PC-9 (cell line): Measurements from ENCODE around the gene RAMACL. TPM values are rescaled to one million over a fixed set of nuclear protein-coding genes. Genes with fewer than 3 reads are reported as not detected.

Experiments used
- BruUV-seq: library from RNA; stranded (reverse); fragments of 400-500 nt; replicated peaks from 2 replicates; lab custom pipeline; 2021; lab: Mats Ljungman, UMichigan
- CTCF ChIA-PET: fragments of 300-600 bp; sonication (Branson Sonifier 250); formaldehyde crosslinking; loops from one replicate; lab custom pipeline; 2022; ENCODE audit warnings: antibody characterized with exemption; lab: Charles Lee
- POLR2A ChIA-PET: fragments of 300-600 bp; sonication (Branson Sonifier 250); formaldehyde crosslinking; loops from one replicate; lab custom pipeline; 2022; ENCODE audit warnings: antibody characterized with exemption; ENCODE audit not compliant: unreplicated experiment; lab: Charles Lee
- DNase-seq, 2 experiments: peaks; one replicate each; pipeline versions ENCODE4 v3.0.0 to v3.0.0-alpha.2; 2015 to 2022; ENCODE audit warnings: mixed read lengths in 1 of 2
- H2AFZ ChIP-seq: fragments of 200-600 bp; sonication (generic); 2 replicates; pipeline ENCODE4 v1.8.1; 2017; ENCODE audit warnings: antibody characterized with exemption
- H3F3A ChIP-seq: fragments of 200-600 bp; sonication (generic); 2 replicates; pipeline ENCODE4 v1.8.1; 2017; ENCODE audit warnings: antibody characterized with exemption, mild to moderate bottlenecking, low read depth; ENCODE audit not compliant: insufficient read depth
- H3K27ac ChIP-seq: fragments of 200-600 bp; sonication (generic); 2 replicates; pipeline ENCODE4 v1.6.1; 2016; ENCODE audit warnings: mixed run types
- H3K27me3 ChIP-seq: fragments of 200-600 bp; sonication (generic); 2 replicates; pipeline ENCODE4 v1.6.1; 2016; ENCODE audit warnings: low read depth, mixed run types; ENCODE audit not compliant: insufficient read depth
- H3K36me3 ChIP-seq: fragments of 200-600 bp; sonication (generic); 2 replicates; pipeline ENCODE4 v1.6.1; 2016; ENCODE audit warnings: low read depth, mixed run types
- H3K4me1 ChIP-seq: fragments of 200-600 bp; sonication (generic); replicated peaks from 2 replicates; pipeline ENCODE4 v1.6.1; 2016; ENCODE audit warnings: mixed run types; ENCODE audit not compliant: insufficient read depth
- H3K4me2 ChIP-seq: fragments of 200-600 bp; sonication (generic); 2 replicates; pipeline ENCODE4 v1.6.1; 2017; ENCODE audit warnings: mixed run types
- H3K4me3 ChIP-seq: fragments of 200-600 bp; sonication (generic); 2 replicates; pipeline ENCODE4 v1.6.1; 2016; ENCODE audit warnings: mixed run types
- H3K79me2 ChIP-seq: fragments of 200-600 bp; sonication (generic); 2 replicates; pipeline ENCODE4 v1.6.1; 2017; ENCODE audit warnings: low read depth, mixed run types
- H3K9me2 ChIP-seq: fragments of 200-600 bp; sonication (generic); 2 replicates; pipeline ENCODE4 v1.8.1; 2017; ENCODE audit warnings: mild to moderate bottlenecking; ENCODE audit not compliant: insufficient read depth
- H3K9me3 ChIP-seq: fragments of 200-600 bp; sonication (generic); 2 replicates; pipeline ENCODE4 v1.8.1; 2016; ENCODE audit warnings: low read depth; ENCODE audit not compliant: insufficient read depth
- H4K20me1 ChIP-seq: fragments of 200-600 bp; sonication (generic); 2 replicates; pipeline ENCODE4 v1.8.1; 2017; ENCODE audit not compliant: insufficient read depth
- EZH2 ChIP-seq: fragments of 200-600 bp; sonication (generic); IDR thresholded peaks from 2 replicates; pipeline ENCODE4 v1.8.0; 2017; ENCODE audit warnings: antibody characterized with exemption, low read depth
- intact Hi-C: fragments of 100-400 bp; cut with micrococcal nuclease; formaldehyde crosslinking; loops from one replicate; pipeline ENCODE4 v1.10.0; 2022; ENCODE audit not compliant: unreplicated experiment
- total RNA-seq: library from RNA; stranded (reverse); gene quantifications from 2 replicates; pipeline ENCODE4 v1.2.3, GENCODE V29; 2021
- TF ChIP-seq, protein P1 (sequence below): fragments of 200-600 bp; sonication (generic); conservative IDR thresholded peaks from 2 replicates; pipeline ENCODE4 v1.6.1; 2017; ENCODE audit warnings: mixed run types, antibody characterized with exemption, mild to moderate bottlenecking, moderate library complexity

RAMACL gene
- total RNA-seq, 1 experiment from 2014 or later, result 0.52 TPM

DNA sequence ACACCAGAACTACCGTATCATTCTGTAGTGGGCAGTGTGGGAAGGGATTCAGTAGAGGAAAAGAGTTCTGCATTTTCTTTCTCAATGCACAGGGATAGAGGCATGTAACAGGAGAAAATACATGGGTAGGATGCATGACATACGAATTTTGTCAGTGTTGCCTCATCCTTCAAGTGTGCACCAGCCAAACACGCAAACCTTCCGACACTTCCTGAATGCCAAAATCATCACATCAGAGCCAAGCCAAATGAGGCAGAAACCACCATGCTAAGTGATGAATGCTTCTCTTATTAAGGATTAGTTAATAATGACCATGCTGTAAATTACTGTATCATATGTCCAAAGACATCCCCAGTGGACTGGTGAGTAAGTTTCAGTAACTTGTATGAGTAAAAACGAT is 27.3 kb downstream of the RAMACL start:
- Histone ChIP-seq H3K27me3 (no peaks in the 10 kb centered on the region), H3K4me3 (no peak overlapping the region), H3K79me2 (peaks cover 7% of the 10 kb centered on the region; the same call in 1 of the 2 replicates), H4K20me1 (no peaks in the 10 kb centered on the region), H3K4me1 (peaks cover 34% of the 10 kb centered on the region), H3K27ac (no peak overlapping the region), H3K4me2 (no peak overlapping the region), H2AFZ (no peak overlapping the region), H3F3A (peaks cover 26% of the 10 kb centered on the region), H3K9me3 (no peaks in the 10 kb centered on the region), H3K9me2 (no peaks in the 10 kb centered on the region), H3K36me3 (no peaks in the 10 kb centered on the region)
- TF ChIP-seq, protein P1, sequence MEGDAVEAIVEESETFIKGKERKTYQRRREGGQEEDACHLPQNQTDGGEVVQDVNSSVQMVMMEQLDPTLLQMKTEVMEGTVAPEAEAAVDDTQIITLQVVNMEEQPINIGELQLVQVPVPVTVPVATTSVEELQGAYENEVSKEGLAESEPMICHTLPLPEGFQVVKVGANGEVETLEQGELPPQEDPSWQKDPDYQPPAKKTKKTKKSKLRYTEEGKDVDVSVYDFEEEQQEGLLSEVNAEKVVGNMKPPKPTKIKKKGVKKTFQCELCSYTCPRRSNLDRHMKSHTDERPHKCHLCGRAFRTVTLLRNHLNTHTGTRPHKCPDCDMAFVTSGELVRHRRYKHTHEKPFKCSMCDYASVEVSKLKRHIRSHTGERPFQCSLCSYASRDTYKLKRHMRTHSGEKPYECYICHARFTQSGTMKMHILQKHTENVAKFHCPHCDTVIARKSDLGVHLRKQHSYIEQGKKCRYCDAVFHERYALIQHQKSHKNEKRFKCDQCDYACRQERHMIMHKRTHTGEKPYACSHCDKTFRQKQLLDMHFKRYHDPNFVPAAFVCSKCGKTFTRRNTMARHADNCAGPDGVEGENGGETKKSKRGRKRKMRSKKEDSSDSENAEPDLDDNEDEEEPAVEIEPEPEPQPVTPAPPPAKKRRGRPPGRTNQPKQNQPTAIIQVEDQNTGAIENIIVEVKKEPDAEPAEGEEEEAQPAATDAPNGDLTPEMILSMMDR, result no peak
- no peak for TF ChIP-seq EZH2
- ChIA-PET CTCF (no interaction called here), POLR2A (no interaction called here)
- no TSS peak for BruUV-seq
- DNase-seq, result no peak
- intact Hi-C loops, result no loop called here

DNA sequence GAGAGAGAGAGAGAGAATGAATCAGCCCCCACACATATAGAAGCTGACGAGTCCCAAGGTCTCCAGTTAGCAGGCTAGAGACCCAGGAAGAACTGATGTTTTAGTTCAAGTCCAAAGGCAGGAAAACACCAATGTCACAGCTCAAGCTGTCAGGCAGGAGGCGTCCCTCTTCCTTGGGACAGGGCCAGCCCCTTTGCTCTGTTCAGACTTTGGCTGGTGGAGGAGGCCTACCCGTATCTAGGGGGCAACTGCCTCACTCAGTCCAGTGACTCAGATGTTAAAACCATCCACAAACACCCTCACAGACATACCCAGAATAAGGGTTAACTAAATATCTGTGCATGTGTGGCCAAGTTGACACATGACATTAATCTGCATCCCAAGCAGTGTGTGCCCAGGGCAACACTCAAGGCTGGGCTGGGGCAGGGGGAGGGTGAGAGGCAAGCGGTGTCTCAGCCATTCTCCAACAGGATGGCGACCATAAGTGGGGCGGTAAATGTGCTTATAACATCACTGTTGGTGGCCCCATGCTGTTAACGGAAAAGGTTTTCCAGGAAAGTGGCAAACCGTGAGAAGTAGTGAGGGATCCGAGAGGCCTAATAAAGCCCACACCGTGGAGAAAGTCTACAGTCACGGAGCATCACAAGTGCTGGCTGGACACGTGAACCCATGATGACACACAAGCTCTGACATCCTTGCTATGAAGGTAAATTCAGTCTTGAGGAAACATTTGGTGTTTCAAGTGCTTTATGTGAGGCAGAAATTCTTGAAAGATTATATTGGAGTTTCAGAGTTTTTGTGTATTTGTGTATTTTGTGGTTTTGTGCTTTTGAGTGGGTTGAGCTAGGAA is 28.1 kb downstream of the RAMACL start:
- TF ChIP-seq, protein P1, result no peak
- no peak for TF ChIP-seq EZH2
- Histone ChIP-seq H3K27ac (peak overlapping the region; percentile 88; the same call in 1 of the 2 replicates), H3K79me2 (peaks cover 7% of the 10 kb centered on the region; the same call in 1 of the 2 replicates), H3K27me3 (no peaks in the 10 kb centered on the region), H3K4me3 (no peak overlapping the region), H3K9me3 (no peaks in the 10 kb centered on the region), H3K36me3 (no peaks in the 10 kb centered on the region), H3K4me2 (no peak overlapping the region), H3K9me2 (no peaks in the 10 kb centered on the region), H3K4me1 (peaks cover 34% of the 10 kb centered on the region), H2AFZ (no peak overlapping the region), H4K20me1 (no peaks in the 10 kb centered on the region), H3F3A (peaks cover 26% of the 10 kb centered on the region)
- intact Hi-C loops, result no loop called here
- CTCF ChIA-PET, result no interaction called here
- DNase-seq, result no peak
- BruUV-seq, result no TSS peak
- POLR2A ChIA-PET, result no interaction called here

DNA sequence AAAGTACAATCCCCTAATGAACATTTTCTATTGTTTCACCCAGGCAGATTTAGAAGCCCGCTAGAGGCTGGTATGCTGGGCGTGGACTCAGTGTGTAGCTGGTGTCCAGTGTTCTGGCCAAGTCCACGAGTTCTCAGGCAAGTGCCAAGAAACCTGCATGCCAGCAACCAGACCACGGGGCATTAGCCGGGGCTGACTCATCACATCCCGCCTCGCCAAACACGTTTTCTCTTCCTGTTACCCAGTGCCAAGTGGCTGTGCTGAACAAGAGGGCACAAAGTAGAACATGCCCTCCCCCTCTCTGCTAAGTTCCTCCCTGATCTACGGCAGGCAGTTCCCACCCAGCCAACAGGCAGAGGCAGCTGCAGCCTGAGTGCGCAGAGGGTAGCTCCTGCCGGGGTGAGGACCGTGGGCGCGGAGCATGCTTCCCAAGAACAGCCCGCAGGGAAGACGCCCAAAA is 29.6 kb downstream of the RAMACL start:
- DNase-seq, result peak; percentile 94 to 98
- ChIA-PET CTCF (interaction anchor here (0.6 kb wide), 1 partner anchor 42 kb away, joined by 3 read pairs; no protein-coding TSS in a partner anchor), POLR2A (interaction anchor here (0.6 to 0.9 kb wide), 5 partner anchors 14 to 358 kb away, joined by 3 to 5 read pairs (median 3); partner anchors contain the start of gene RPS6KA2)
- Histone ChIP-seq H3K9me2 (no peaks in the 10 kb centered on the region), H3K4me1 (peaks cover 34% of the 10 kb centered on the region), H4K20me1 (no peaks in the 10 kb centered on the region), H3K27me3 (no peaks in the 10 kb centered on the region), H3F3A (peaks cover 26% of the 10 kb centered on the region), H3K79me2 (peaks cover 7% of the 10 kb centered on the region; the same call in 1 of the 2 replicates), H3K9me3 (no peaks in the 10 kb centered on the region), H3K4me3 (peak overlapping the region; percentile 43; the same call in 1 of the 2 replicates), H3K27ac (peak overlapping the region; percentile 88), H2AFZ (peak overlapping the region; percentile 72), H3K4me2 (peak overlapping the region; percentile 79), H3K36me3 (no peaks in the 10 kb centered on the region)
- intact Hi-C loops, result loop anchor here (1.0 to 2.0 kb wide), 2 partner anchors 70 to 121 kb away; partner anchors contain the start of gene RPS6KA2
- no TSS peak for BruUV-seq
- no peak for TF ChIP-seq EZH2
- TF ChIP-seq, protein P1, result no peak
